GM19452 (cell line): ENCODE data around the gene COL6A5.
"Not testable (repeated sequence)": the region's sequence is repeated elsewhere in the genome, so short reads cannot be mapped to it uniquely, and the experiment has no call there.

ENCODE experiments used
- ATAC-seq: cut with Tn5 transposase; IDR thresholded peaks from one replicate; pipeline ENCODE4 v1.9.1; 2021; ENCODE audit not compliant: unreplicated experiment

The COL6A5 gene, protein sequence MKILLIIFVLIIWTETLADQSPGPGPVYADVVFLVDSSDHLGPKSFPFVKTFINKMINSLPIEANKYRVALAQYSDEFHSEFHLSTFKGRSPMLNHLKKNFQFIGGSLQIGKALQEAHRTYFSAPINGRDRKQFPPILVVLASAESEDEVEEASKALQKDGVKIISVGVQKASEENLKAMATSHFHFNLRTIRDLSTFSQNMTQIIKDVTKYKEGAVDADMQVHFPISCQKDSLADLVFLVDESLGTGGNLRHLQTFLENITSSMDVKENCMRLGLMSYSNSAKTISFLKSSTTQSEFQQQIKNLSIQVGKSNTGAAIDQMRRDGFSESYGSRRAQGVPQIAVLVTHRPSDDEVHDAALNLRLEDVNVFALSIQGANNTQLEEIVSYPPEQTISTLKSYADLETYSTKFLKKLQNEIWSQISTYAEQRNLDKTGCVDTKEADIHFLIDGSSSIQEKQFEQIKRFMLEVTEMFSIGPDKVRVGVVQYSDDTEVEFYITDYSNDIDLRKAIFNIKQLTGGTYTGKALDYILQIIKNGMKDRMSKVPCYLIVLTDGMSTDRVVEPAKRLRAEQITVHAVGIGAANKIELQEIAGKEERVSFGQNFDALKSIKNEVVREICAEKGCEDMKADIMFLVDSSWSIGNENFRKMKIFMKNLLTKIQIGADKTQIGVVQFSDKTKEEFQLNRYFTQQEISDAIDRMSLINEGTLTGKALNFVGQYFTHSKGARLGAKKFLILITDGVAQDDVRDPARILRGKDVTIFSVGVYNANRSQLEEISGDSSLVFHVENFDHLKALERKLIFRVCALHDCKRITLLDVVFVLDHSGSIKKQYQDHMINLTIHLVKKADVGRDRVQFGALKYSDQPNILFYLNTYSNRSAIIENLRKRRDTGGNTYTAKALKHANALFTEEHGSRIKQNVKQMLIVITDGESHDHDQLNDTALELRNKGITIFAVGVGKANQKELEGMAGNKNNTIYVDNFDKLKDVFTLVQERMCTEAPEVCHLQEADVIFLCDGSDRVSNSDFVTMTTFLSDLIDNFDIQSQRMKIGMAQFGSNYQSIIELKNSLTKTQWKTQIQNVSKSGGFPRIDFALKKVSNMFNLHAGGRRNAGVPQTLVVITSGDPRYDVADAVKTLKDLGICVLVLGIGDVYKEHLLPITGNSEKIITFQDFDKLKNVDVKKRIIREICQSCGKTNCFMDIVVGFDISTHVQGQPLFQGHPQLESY (N-terminal part only)

DNA sequence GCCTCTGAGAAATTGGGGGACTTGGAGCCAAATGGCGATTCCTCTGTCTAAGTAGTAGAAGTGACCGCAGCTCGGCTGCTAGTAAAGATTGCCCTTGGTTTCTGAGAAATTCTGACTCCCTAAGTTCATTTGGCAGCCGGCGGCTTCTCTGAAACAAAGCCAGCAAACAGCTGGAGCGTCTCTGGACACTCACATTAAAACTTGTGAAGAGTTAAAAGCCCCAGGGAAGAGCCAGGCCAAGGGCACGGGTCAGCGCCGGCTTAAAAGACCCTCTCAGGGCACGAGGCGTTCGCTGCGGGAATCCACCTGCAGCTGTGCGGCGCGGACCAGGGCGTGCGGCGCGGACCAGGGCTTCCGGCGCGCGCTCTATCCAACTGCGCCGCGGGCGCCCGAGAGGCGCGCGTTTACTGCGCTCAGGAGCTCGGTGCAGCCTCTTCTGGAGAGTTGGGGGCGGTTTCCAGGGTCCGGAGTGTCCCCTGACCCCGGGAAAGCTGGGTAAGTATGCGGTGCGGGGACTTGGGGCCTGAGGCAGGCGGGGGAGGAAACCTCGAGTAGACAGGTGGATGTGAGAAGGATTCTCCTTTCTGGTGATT is at the start of gene COL6A5:
TSS of gene COL6A5 (plus strand) at position 186 of the 593 bp plus-strand sequence. CDS start 27,967 bp downstream, outside the sequence.
- no peak for ATAC-seq

DNA sequence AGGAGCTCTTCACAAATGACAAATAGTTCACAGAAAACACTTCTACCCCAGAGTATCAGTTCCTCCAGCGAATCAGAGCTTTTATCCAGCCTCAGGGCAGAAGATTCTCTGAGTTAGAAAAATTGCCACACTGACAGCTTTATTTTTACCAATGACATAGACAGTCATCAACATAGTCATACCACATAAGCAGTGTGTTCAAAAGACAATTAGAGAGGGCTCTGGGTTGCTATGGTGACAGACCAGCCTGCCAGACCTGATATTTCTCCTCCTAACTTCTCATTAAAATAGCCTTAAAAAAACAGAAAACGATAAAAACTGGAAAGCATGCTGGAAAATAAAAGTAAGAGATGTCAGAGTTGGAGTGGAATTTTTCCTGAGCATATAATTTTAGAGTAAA is 45.9 kb upstream of the COL6A5 start:
- ATAC-seq = no peak

DNA sequence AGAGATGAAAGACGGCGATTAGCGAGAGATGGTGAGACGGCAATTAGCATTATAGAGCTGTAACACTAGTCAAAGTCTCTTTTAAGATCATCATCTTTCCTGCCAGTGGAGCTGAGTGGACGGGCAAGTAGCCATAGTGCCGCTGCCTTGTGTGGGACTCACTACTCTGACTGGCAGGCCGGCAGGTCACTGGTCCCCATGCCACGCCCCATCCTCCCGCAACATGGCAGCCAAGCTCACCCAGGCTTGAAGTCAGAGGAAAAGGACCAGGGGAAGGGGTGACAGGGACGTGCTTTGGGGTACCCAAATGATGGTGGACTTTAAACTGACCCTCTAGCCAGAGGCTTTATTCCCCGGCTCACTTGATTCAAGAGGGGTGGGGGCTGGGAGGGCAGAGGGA is 44.6 kb upstream of the COL6A5 start:
- no peak for ATAC-seq

DNA sequence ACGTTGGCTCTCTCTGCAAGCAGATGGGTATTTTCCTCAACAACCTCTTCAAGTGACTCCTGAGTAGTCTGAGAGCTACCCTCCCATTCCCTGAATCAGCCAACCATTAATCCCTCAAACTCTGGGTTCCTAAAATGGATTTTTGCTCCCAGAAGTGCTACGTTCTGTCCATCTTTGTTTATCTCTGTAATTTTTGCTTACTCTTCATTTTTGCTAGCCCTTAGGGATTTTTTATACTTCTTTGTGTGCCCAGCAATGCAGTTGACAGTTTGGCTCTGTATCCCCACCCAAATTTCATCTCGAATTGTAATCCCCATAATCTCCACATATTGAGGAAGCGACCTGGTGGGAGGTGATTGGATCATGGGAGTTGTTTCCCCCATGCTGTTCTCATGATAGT is 35.4 kb upstream of the COL6A5 start:
- no peak for ATAC-seq

DNA sequence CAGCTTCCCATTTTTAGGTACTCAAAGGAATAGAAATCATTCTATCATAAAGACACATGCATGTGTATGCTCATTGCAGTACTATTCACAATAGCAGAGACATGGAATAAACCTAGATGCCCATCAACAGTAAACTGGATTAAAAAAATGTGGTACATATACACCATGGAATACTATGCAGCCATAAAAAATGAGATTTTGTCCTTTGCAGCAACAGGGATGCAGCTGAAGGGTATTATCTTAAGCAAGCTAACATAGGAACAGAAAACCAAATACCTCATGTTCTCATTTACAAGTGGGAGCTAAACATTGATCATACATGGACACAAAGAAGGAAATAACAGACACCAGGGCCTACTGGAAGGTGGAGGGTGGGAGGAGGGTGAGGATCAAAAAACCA is 33.1 kb upstream of the COL6A5 start:
- ATAC-seq = no peak

DNA sequence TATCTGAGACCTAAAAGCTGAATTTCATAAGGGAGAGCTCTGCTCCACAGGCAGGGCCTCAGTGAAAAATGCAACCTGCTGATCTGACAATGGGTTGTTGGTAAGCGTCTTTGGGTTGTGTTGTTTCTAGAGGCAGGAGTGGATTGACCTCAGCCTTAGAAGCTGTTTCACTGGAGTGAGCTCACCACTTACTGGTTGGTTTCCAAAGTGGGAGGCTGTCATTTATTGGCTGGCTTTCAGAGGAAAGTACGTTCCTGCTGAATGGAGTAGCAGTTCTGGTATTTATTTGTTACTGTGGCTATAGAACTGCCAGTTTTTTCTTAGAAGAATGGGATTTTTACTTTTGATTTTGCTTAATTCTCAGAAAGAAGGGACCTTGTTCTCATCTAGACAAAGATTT is 29.3 kb upstream of the COL6A5 start:
- no peak for ATAC-seq

DNA sequence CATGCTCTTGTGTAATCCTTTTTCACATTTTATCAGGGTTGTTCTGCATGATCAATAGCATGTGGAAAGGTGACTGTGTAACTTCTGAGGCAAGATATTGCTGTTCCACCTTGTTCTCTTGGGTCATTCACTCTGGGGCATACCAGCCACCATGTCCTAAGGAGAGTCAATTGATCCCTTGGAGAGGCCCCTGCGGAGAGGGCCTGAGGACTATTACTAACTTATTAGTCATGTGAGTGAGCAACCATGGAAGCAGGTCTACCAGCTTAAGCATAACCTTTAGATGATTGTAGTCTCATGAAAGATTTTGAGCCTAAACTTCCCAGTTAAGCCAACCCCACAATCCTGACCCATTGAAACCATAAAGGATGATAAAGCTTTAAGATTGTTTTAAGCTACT is 22.0 kb upstream of the COL6A5 start:
- no peak for ATAC-seq

DNA sequence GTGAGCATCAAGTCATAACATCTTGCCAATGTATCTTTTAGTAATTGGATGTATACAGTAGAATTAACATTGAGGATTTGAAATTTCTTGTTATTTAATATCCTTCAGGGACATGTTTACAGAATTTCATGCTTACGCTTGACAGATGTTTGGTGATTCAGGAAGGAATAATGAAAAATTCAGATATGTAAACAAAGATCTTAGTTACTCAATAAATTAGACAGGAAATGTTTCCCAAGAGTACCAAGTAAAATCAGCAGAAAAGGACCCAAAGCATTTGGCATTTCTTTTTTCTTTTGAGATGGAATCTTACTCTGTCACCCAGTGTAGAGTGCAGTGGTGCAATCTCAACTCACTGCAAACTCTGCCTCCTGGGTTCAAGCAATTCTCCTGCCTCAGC is 4.7 kb upstream of the COL6A5 start:
- no peak for ATAC-seq

DNA sequence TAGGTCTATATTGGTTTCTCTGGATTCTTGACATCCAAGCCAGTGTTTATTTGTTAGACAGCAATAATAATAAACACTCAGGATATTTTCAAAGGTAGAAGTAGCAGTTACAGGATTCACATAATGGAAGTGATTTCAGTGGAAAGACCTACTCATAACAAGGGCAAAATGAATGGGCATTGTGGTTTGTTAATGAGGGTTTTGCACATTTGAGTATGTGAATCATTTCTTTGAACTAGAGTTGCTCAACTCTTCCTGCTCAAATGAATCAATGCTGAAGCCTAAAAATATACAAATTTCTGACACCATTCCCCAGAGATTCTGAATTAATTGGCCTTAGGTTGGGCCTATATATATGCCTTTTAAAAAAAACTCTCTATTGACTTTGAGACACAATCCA is 4.1 kb upstream of the COL6A5 start:
- ATAC-seq = no peak

DNA sequence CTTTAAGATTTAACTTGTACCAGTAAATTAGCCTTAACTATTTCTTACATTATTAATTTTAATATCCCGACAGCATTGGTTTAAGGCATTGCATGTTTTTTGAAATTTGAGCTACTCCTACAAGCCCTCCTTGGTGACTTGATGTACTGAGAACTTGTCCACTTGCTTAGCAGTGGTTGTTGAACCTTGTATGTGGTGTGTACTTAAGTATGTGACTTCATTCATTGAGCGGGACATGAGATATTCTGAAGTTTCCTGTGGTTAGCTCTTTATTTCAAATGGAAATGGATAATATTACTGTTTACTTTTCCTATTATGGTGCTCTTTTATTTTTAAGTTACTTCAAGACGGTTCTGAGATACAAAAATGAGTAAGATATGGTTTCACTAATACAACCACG is 3.6 kb upstream of the COL6A5 start:
- ATAC-seq = no peak

DNA sequence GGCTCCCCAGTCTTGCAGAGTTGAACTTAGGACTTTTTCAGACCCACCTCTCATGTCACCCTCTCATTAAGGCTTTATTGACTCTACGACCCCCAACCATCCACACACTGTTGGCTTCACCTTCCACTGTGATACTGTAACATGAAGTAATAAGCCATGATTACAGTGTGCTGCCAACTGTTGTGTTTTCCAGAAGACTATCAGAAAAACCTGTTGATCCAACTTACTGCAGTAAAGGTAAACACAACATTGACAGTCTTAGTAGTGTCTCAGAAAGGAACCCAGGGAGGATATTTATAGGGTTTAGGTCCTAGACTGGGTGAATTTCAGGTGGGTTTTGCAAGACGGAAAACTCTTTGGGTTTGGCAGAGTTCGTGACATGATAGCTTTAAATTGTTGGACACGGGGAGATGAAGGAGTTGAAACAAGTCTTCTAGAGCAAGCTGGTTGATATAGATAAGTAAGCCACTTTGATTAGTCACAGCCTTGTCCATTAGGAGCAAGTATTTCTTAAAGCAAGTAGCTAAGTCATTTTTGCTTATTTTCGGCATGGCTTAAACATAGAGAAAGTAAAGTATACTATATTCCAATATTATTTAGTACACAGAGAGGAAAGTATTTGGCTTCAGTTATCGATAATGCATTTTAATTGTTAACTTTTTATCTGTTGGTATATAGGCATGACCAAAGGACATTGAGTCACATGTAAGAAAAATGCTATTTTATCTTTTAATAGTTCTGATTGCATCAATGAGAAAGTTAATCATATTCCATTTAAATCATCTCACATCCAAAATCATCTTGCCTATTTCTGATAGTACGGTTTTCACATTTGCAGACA is 2.4 kb upstream of the COL6A5 start:
- no peak for ATAC-seq

DNA sequence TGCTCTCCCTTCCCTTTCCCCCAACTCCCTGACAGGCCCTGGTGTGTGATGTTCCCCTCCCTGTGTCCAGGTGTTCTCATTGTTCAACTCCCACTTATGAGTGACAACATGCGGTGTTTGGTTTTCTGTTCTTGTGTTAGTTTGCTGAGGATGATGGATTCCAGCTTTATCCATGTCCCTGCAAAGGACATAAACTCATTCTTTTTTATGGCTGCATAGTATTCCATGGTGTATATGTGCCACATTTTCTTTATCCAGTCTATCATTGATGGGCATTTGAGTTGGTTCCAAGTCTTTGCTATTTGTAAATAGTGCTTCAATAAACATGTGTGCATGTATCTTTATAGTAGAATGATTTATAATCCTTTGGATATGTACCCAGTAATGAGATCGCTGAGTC is 2.8 kb downstream of the COL6A5 start:
- not testable (repeated sequence) for ATAC-seq

DNA sequence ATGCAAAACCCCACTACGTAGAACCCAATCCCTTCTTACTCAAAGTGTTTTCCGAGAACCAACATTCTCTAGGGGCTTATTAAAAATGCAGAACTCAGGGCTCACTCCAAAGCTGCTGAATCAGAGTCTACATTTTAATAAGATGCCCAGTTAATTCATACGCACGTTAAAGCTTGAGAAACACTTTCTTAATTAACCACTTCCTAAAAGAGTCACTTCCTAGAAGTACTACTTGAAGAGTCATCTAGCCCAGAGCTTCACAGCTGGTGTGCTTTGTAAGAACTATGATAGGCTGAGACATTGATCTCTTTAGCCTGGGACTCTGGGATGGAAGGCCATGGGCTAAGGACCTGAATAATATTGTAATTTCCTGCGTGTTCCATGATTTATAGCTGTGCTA is 9.0 kb downstream of the COL6A5 start:
- no peak for ATAC-seq

DNA sequence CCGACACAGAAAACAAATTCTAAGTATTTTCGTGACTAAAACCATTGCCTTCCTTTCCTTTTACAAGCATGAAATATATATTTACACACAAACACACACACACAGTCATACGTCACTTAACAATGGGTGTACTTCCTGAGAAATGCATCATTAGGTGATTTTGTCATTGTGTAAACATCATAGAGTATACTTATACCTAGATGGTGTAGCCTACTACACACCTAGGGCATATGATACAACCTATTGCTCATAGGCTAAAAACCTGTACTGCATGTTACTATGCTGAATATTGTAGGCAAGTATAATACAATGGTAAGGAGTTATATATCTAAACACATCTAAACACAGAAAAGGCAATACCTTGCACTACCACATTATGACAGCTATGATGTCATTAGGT is 28.6 kb downstream of the COL6A5 start:
- ATAC-seq = no peak

DNA sequence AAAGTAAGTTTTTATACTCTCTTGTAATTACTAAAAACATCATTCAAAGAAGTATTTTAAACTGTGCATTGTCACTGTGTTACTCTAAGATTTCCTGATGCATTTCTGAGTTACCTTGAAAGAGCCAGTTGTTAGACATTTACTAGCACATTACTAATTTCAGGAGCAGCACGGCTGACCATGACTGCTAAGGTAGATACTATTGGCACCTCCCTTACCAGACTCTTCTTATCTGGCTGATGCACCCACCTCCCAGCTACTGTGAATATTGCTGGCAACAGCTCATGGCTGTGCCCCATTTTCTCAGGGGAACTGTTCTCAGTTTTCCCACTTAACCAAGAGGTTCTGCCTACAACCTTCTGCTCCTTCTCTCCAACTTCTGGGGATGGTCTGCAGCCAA is 29.4 kb downstream of the COL6A5 start:
- no peak for ATAC-seq

DNA sequence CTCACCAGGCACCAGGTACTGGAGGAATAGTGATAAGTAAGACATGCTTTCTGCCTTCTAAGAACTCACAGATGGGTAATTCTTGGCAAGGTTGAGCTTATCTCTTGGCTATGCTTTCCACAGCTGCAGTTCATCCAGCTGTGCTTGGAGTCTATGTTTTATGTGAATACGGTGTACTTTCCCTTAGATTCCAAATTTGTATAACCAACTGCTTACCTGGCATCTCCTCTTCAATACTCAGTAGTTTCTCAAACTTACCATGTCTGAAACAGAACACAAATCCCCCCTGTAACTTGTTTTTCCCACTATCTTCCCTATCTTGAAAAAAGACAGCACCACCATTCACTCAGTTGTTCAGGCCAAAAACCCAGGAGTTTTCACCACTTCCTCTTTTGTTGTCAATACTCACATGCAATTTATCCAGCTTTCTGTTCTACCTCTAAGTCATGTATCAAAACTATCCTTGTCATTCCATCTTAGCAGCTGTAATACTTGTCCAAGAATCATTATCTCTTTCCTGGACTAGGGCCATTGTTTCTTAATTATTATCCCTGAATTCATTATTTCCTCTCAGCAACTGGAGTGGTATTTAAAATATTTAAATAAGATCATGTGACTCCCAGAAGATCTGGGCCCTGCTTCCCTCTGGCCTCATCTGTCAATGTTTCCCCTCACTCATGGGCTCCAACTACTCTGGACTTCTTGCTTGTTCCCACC is 32.6 kb downstream of the COL6A5 start:
- ATAC-seq = no peak

DNA sequence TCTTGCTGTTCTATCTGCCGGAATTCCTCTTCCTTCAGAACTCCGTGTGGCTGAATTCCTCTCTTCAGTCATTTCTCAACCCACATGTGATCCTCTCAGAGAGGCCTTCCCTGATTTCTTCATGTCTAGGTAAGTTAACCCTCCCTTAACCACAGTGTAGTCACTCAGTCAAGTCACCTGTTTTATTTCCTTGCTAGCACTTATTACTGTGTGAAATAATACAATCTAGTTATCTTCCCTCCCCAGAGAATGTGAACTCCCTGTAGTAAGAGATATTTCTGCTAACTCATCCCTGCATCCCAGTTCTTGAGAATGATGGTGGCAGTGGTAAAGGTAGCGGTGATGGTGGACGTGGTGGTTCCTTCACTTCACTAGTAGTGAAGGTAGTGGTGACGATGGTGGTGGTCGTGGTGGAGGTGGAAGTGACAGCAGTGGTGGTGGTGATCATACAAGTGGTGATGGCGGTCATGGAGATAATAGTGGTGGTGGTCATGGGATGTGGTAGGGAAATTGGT is 33.3 kb downstream of the COL6A5 start:
- no peak for ATAC-seq

DNA sequence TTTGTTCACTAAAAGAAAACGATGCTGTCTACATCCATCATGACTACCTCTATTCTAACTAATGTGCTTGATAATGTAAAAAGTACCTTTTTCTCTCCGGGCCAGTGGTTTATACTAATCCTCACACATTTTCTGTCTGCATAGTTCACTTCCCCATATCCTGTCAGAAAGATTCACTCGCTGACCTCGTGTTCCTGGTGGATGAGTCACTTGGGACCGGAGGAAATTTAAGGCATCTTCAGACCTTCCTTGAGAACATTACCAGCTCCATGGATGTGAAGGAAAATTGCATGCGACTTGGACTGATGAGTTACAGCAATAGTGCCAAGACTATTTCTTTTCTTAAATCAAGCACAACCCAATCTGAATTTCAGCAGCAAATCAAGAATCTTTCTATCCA is 33.8 kb downstream of the COL6A5 start:
- ATAC-seq = no peak

DNA sequence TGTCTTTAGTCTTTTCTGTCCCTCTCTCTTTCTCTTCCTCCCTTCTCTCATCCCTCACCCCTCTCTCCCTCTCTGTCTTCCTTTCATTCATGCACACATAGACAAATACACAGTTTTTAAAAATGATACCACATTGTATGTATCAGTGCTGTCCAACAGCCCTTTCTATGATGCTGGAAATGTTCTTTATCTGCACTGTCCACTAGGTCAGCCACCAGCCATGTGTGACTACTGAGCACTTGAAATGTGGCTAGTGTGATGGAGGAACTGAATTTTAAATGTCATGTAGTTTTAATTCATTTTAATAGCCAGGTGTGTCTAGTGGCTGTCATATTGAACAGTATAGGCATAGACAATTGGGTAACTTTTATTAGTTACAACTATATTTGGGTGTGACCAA is 34.9 kb downstream of the COL6A5 start:
- no peak for ATAC-seq
